ENCODE results near the gene GPATCH4.

DNA sequence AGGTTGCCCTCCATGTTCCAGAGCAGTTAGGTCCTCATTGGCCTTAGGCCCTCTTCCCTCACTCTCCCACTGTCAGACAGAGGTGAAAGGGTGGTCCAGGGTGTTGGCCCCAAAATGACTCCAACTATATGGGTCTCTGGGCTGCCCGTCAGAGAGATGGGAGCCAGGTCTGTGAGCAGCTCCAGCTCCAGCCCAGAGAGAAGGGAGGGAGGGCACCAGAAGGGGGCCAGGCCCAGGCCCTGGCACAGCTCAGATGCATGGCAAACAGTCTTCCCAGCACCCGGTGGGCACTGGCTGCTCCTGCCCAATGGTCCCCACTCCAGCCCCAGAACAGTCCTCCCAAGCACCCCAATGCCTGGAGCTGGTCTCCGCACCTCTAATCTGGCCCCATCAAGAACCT lies 42.9 kb upstream of the GPATCH4 start:
- TF ChIP-seq, protein P1, sequence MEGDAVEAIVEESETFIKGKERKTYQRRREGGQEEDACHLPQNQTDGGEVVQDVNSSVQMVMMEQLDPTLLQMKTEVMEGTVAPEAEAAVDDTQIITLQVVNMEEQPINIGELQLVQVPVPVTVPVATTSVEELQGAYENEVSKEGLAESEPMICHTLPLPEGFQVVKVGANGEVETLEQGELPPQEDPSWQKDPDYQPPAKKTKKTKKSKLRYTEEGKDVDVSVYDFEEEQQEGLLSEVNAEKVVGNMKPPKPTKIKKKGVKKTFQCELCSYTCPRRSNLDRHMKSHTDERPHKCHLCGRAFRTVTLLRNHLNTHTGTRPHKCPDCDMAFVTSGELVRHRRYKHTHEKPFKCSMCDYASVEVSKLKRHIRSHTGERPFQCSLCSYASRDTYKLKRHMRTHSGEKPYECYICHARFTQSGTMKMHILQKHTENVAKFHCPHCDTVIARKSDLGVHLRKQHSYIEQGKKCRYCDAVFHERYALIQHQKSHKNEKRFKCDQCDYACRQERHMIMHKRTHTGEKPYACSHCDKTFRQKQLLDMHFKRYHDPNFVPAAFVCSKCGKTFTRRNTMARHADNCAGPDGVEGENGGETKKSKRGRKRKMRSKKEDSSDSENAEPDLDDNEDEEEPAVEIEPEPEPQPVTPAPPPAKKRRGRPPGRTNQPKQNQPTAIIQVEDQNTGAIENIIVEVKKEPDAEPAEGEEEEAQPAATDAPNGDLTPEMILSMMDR (IDR thresholded peaks at IDR 0.05; ENCODE audit: low read depth, low read length, missing input control) = no peak
- TF ChIP-seq YY1 (IDR thresholded peaks at IDR 0.05) (no peak), TAF1 (conservative IDR thresholded peaks at IDR 0.05) (no peak), SP1 (IDR thresholded peaks at IDR 0.05) (no peak), JUND (IDR thresholded peaks at IDR 0.05) (no peak), EGR1 (IDR thresholded peaks at IDR 0.05; ENCODE audit: low read depth in 2 of 2) (no peak)
- TF ChIP-seq, protein P2, sequence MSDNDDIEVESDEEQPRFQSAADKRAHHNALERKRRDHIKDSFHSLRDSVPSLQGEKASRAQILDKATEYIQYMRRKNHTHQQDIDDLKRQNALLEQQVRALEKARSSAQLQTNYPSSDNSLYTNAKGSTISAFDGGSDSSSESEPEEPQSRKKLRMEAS (IDR thresholded peaks at IDR 0.05) = no peak
- TF ChIP-seq, protein P3, sequence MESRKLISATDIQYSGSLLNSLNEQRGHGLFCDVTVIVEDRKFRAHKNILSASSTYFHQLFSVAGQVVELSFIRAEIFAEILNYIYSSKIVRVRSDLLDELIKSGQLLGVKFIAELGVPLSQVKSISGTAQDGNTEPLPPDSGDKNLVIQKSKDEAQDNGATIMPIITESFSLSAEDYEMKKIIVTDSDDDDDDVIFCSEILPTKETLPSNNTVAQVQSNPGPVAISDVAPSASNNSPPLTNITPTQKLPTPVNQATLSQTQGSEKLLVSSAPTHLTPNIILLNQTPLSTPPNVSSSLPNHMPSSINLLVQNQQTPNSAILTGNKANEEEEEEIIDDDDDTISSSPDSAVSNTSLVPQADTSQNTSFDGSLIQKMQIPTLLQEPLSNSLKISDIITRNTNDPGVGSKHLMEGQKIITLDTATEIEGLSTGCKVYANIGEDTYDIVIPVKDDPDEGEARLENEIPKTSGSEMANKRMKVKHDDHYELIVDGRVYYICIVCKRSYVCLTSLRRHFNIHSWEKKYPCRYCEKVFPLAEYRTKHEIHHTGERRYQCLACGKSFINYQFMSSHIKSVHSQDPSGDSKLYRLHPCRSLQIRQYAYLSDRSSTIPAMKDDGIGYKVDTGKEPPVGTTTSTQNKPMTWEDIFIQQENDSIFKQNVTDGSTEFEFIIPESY (IDR thresholded peaks at IDR 0.05) = no peak

All from liver (tissue), 3 donors.